GM21786 (cell line): ENCODE data around the gene SYT3.

Experiments used
- ATAC-seq: cut with Tn5 transposase; IDR thresholded peaks from one replicate; pipeline ENCODE4 v1.9.1; 2021; ENCODE audit not compliant: unreplicated experiment

Gene SYT3

GRCh38 chr19:50661766-50662650, 22.3 kb upstream of the SYT3 start:
- no peak for ATAC-seq

GRCh38 chr19:50661023-50661422, 21.3 kb upstream of the SYT3 start:
- no peak for ATAC-seq

- no peak for ATAC-seq
Measured at GRCh38 chr19:50660088-50660366, 20.3 kb upstream of the SYT3 start.

DNA sequence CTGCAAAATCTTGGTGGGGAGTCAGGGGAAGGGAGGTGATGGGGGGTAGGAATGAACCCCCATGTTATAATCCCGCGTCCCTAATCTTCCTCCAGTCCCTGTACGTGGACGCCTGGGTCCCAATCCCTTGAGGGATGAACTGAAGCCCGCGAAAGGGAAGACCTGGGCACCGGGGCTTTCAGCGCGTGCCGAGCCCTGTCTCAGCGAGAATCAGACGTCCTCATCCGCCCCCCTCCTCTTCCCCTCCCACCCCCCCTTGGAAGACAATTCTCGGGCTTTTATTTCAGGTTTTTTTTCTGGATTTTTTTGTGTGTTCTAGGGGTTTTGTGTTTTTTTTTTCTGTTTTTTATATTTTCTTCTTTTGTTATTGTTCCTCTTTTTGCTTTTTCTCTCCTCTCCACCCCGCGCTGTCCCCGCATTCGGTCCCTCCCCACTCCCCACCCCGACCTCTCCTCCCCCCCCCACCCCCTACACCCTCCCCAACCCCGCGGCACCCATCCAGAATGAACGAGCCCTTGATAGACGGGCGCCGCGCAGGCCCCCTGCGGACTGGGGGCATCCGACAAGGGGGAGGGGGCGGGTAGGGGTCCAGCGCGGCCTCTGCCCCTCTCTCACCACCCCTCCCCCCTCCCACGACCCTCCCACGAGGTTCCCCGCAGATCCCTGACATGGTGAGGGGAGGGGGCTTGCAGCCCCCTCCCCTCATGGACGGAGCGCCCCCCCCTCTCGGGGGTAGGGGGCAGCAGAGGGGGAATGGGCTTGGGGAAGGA, 19.8 kb upstream of the SYT3 start:
- no peak for ATAC-seq

DNA sequence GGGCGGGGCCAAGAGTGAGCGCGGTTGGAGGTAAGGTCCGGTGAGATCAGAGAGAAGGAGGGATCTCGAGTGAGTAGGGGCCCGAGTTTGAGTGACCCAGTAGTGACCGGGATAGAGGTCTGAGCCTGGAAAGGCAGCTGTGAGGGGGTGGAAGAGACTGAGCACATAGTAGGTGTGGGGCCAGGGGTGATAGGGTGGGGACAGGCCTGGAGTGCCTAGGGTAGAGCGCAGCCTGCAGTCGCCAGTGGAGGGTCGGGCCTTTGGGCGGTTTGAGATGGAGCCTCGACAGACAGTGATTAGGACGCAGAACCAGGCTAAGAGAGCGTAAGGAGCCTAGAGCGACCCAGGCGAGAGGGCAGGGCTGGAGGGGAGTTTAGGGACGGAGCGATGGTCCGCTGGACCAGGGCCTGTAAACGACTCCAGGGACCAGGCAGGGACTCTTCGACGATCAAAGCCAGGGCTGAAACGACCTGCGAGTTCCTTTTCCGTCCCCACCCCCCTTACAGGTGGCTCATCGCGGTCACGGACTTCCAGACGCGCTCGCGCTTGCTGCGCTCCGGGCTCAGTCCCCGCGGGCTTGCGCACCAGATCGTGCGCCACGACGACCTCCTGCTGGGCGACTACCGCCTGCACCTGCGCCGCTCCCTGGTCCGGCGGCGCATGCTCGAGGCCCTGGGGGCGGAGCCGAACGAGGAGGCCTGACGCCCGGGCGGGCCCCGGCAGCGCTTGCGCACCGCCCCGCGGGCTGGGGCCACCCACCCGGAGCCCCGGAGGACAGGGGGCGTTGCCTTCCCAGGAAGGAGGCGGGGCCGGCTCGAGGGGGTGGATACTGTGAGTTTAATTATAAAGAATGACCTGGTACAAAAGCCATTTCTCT, 19.0 kb upstream of the SYT3 start:
- ATAC-seq: no peak

DNA sequence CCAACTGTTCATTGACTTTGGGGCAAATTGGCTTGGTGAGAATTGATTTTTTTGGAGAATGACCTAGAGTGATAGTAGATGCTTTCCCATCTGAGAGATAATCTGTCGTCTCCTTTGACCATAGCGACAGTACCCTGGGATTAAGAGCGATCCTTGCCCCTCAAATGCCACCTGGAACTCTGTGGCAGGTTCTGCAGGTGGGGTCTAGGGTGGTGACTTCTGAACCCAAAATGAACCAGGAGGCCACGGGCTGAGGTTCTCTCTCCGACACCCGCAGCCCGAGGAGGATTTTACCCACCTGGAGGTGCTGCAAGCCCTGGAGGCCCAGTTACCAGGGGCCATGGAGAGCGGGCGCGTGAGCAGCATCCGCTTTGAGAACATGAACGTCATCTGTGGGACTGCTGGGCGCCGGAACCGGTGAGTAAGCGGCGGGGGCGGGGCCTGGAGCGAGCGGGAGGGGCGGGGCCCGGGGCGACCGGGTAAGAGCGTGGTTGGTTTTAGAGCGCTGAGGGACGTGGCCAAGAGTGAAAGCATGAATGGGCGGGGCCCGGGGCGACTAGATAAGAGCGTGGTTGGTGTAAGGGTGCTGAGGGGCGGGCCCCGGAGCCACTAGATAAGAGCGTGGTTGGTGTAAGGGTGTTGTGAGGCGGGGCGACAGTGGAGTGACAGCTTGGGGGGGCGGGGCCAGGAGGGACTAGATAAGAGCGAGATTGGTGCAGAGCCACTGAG, 18.2 kb upstream of the SYT3 start:
- no peak for ATAC-seq

DNA sequence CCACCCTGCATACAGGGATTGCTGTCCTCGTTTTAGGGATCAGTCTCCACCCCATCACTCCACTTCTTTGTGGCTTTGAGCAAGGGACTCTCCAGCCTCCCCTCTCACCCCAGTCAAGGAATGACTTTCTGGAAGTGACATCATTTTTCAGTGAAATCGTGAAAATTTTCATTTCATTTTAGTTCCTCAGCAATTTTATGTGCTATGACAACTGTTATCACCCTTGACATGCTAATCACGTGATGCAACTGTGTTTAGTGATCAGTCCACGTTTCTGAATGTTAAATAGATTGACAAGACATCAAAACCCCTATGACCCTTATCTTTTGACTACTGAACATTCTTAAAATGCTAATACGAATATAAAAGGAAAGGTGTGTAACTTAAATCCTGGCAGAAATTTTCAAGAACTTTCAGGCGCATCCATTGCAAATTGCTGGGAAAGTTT, 17.6 kb upstream of the SYT3 start:
- ATAC-seq: no peak

- ATAC-seq: no peak
Measured at GRCh38 chr19:50654882-50655281, 15.2 kb upstream of the SYT3 start.

DNA sequence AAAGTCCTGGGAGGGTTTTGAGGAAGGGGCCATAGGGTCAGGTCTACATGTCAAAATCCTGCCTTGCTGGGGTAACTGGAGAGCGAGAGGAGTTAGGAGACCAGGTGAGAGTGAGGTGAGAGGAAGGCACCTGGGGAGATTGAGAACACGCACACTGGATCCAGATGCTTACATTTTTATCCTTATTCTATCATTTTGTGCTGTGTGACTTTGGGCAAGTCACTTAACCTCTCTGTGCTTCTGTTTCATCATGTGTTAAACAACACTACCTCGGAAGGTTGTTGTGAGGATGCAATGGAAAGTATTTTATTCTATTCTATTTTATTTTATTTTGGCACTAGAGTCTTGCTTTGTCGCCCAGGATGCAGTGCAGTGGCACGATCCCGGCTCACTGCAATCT, 13.0 kb upstream of the SYT3 start:
- ATAC-seq: no peak

DNA sequence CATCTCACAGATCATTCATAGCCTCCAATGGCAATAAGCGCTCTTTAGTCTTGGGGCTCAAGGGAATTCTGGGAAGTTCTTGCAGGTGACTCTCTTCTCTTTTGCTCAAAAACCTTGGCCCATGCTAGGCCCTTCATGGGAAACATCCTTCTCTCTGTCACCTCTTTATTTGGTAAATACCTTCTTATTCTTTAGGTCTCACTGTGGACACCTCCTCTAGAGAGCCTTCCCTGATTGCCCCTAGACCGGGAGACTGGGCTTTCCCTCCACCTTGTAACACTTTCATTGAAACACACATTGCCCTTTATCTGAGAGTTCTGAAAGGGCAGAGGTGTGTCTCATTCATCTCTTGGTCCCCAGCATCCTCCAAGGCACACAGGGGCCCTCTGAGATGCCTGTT, 11.5 kb upstream of the SYT3 start:
- no peak for ATAC-seq

GRCh38 chr19:50649433-50650391, 10.0 kb upstream of the SYT3 start, which contains the start of gene C19orf81:
C19orf81 (plus strand) TSS chr19:50649445; CDS start chr19:50649445, 0 bp downstream.
- ATAC-seq: no peak

DNA sequence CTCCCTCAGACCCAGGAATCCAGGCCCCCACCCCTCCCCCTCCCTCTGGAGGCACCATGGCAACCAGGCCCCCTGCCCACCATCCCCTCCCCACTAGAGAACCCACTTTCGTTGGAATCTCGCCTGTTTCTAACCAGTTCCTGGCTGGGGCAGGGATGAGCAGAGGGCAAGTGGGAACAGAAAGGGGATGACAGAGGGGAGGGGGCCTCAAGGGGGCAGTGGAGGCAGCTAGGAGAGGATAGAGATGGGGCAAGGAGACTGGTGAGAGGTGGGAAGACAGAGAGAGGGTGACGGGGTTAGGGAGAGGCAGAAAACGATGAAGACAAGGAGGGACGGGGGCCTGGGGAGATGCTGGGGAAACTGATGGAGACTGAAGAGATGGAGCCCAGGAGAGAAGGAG, 9.0 kb upstream of the SYT3 start:
- ATAC-seq: no peak

GRCh38 chr19:50647879-50648615, 8.4 kb upstream of the SYT3 start:
- no peak for ATAC-seq

GRCh38 chr19:50646074-50646807, 6.6 kb upstream of the SYT3 start:
- no peak for ATAC-seq

- no peak for ATAC-seq
Measured at GRCh38 chr19:50645107-50645506, 5.4 kb upstream of the SYT3 start.

DNA sequence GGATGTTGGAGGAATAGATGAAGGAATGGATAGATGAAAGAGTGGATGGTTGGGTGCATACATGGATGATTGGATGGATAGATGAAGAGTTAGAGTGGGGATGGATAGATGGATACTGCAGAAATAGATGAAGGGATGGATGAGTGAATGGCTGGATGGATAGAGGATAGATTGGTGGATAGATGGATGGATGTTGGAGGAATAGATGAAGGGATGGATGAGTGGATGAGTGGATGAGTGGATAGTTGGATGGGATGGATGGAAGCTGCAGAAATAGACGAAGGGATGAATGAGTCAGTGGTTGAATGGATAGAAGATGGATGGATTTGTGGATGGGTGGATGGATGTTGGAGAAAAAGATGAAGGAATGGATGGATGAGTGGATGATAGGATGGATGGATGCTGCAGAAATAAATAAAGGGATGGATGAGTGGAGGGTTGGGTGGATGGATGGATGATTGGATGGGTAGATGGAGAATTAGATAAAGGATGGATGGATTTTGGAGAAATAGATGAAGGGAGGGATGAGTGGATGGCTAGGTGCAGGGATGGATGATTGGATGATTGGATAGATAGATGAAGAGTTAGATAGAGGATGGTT, 4.7 kb upstream of the SYT3 start:
- no peak for ATAC-seq

DNA sequence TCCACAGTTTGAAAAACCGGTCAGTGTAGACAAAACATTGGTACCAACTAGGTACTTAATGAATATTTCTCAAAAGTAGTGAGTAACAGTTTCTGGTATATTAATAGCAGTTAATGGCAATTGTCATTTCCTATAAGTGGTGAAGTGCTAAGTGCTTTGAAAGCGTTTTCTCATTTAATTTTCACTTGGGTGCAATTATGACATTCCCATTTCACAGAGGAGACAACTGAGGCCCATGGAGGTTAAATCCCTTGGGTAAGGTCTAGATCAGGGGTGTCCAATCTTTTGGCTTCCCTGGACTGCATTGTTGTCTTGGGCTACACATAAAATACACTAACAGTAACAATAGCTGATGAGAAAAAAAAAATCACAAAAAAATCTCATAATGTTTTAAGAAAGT, 687 bp upstream of the SYT3 start:
- no peak for ATAC-seq

- ATAC-seq: no peak
Measured at GRCh38 chr19:50638600-50638999, 1.1 kb downstream of the SYT3 start.
